Fibroblast of the aortic adventitia (primary cell): ENCODE measurements around the gene CSGALNACT2. TPM values are rescaled to one million over a fixed set of nuclear protein-coding genes. Genes with fewer than 3 reads are reported as not detected.
A peak's percentile ranks its signal among the peaks of the same experiment; 100 is the strongest.
"Not testable (repeated sequence)": the region's sequence is repeated elsewhere in the genome, so short reads cannot be mapped to it uniquely, and the experiment has no call there.

Source experiments
- DNase-seq: peaks from one replicate; pipeline ENCODE4 v3.0.0-alpha.2; 2010; ENCODE audit warnings: low read depth
- H3K4me3 ChIP-seq: 2 replicates; pipeline ENCODE4 v1.5.1; 2011; ENCODE audit warnings: low read depth, mild to moderate bottlenecking, control low read depth, low read length, moderate library complexity
- total RNA-seq: library from RNA; depleted of rRNA; stranded (reverse); fragments of >200 nt; gene quantifications from 2 replicates; pipeline ENCODE4 v1.2.3, GENCODE V29; 2012; ENCODE audit warnings: low replicate concordance
- TF ChIP-seq, protein P1 (sequence below): IDR thresholded peaks from 2 replicates; pipeline ENCODE4 v1.5.1; 2011; ENCODE audit warnings: mild to moderate bottlenecking, low read length, control low read depth, inconsistent platforms; ENCODE audit not compliant: insufficient read depth

The CSGALNACT2 gene
- total RNA-seq, 1 donor, result 35.7 TPM

DNA sequence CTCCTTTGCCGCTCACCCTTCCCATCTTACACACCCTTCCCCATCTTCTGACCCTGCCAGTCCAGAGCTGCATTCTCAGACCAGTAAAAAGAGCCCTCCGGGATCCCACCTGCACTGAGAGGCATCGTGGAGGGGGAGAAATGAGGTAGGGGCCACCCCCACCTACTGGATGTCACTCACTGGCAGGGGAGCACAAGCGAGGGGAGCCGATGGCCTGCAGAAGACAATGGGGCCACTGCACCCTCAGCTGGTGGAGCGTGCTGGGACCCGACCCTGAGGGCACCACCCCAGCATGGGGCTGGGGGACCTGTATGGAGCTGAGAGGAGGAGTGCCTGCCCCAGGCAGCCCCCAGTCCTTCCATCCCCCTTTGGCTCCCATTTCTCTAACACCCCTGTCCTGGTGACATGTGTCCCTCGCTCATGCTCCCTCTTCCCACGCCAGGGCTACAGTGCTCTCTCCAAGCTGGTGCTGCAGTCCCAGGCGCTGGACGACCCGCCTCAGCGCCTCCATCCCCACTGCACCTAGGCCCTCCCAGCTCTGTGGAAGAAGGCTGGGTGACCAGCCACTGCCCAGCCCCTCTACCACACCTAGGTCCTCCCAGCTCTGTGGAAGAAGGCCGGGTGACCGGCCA is 78.8 kb downstream of the CSGALNACT2 start:
- no peak for DNase-seq
- TF ChIP-seq, protein P1, sequence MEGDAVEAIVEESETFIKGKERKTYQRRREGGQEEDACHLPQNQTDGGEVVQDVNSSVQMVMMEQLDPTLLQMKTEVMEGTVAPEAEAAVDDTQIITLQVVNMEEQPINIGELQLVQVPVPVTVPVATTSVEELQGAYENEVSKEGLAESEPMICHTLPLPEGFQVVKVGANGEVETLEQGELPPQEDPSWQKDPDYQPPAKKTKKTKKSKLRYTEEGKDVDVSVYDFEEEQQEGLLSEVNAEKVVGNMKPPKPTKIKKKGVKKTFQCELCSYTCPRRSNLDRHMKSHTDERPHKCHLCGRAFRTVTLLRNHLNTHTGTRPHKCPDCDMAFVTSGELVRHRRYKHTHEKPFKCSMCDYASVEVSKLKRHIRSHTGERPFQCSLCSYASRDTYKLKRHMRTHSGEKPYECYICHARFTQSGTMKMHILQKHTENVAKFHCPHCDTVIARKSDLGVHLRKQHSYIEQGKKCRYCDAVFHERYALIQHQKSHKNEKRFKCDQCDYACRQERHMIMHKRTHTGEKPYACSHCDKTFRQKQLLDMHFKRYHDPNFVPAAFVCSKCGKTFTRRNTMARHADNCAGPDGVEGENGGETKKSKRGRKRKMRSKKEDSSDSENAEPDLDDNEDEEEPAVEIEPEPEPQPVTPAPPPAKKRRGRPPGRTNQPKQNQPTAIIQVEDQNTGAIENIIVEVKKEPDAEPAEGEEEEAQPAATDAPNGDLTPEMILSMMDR, result no peak
- no peak overlapping the region for H3K4me3 ChIP-seq

DNA sequence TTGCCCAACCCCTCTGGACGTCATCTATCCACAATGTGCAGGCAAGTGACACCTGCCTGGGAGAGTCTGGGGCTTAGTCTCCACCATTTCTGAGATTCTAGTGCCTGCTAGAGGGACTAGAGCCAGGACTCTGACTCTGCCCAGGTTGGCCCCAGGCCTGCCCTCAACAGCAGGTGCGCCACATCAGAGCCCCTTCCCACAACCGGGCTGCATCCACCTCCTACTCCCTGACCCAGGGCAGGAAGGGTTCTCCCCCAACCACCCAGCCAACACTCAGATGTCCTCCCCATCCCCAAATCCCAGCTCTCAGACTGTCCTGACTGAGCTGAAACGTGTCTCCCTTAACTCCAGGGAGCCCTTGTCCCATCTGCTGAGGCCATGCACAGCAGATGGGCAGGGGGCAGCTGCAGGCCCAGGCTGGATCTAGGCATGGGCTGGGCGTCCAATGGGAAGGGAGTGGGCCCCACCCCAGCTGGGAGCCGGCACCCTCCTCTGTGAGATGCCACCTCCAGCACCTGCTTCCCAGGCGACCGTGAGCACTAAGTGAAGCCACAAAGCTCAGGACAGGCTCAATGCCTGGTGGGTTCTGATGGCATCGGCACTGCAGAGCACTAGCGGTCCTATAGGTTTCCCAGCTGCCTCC is 79.4 kb downstream of the CSGALNACT2 start:
- TF ChIP-seq, protein P1, result no peak
- no peak for DNase-seq
- H3K4me3 ChIP-seq, result no peak overlapping the region

DNA sequence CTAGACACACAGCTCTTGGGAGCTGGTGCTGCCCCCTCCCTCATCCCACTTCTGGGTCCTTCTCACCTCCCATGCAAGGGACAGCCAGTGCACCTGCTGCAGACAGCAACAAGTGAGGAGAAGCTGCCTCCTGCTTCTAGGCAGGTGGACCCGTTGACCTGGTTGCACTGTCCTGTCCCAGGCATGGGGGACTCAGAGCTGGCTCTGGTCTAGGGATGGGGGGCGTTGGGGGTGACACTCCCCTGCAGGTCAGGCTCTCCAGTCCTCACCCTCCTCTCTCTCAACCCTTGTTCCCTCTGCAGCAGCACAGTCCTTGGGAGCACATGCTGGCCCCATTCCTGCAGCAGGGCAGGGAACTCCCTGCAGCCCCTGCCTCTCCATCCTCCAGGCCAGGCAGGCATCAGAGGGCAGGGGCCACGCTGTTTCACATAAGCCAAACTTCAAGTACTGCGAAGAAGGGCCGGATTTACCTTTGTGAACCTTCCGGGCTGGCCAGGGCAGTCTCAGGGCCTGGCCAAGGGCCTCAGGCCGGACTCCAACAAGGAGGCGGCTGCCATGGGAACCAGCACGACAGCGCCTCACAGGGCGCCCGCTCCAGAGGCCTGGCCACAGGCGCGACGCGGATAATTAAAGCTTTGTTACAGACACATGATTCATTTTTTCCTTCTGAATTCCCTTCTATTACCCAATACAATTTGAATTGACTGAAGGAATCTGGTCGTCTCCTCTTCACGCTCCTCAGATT is 80.1 kb downstream of the CSGALNACT2 start:
- peak; percentile 4 for DNase-seq
- no peak overlapping the region for H3K4me3 ChIP-seq
- TF ChIP-seq, protein P1, result no peak

DNA sequence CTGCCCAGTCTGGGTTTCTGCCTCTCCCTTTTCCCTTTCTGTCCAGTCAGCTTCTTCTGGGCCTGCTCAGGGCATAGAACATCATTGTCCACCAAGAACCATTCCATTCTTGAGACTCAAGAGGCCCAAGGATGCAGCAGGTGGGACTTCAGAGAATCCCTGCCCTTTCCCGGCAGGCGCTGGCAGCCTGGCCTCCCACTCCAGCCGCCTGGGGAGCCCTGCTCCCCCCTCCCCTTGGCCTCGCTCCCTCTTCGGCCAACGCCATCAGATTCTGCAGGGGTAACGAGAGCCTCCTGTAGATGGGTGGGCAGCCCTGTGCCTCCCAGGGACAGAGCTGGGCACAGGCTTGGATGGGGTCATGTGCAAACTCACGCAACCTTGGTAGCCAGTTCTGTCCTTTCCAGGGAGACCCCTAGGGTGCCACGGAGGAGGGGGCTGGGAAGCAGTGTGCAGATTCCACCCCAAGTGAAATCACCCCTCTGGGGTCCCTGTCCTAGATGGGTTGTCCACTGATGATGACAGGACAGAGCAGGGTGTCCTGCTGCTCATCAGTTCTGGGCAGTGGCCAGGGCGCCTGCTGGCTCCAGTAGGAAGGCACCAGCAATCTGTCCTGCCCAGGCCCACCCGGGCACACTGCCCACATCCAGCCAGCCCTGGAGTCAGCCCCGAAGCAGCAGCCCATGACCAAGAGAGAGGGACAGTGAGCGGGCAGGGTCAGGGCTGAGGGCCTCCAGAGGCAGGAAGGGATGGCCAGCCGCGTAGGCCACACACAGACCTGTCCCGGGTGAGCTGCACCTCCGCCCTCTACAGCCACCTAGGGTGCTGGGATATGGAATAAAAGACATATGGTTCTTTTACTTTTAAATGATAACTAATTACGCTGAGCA is 80.9 kb downstream of the CSGALNACT2 start:
- H3K4me3 ChIP-seq, result no peak overlapping the region
- no peak for DNase-seq
- TF ChIP-seq, protein P1, result no peak

DNA sequence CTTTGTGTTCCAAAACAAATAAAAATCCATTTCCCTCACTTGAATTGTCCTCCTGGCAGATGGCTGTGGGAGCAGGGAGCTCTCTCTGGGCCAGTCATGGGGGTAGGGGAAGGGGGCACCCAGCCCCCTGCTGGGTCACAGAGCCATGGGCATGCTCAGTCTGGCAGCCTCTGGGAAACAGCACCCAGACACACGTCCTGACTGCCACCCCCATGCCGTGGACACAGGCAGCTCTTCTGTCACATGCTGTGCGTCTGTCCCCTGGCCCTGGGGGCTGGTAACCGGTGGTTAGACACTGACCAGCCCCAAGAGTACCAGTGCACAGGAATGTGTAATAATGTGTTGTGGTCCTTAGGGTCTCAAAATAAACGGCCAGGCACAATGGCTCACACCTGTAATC is 81.6 kb downstream of the CSGALNACT2 start:
- DNase-seq, result no peak
- no peak overlapping the region for H3K4me3 ChIP-seq
- TF ChIP-seq, protein P1, result no peak

DNA sequence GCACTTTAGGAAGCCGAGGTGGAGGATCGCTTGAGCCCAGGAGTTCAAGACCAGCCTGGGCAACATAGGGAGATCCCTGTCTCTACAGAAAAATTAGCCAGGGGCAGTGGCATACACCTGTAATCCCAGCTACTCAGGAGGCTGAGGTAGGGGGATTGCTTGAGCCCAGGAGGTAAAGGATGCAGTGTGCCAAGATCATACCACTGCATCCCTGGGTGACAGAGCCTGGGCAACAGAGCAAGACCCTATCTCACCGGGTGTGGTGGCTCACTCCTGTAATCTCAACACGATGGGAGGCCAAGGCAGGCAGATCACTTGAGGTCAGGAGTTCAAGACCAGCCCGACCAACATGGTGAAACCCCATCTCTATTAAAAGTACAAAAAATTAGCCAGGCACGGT is 82.0 kb downstream of the CSGALNACT2 start:
- not testable (repeated sequence) for H3K4me3 ChIP-seq, DNase-seq
